Measurements from ENCODE around the gene TMEM204. TPM values are rescaled to one million over a fixed set of nuclear protein-coding genes. Genes with fewer than 3 reads are reported as not detected.

Gene TMEM204
- total and polyA plus RNA-seq, 10 of the 15 experiments (the other 5 are each of a cell fraction or from before 2014, with no cell fraction given), result 0.05 to 0.30 (median 0.18) TPM; not detected in 7

- TF ChIP-seq SUZ12 (IDR thresholded peaks at IDR 0.05; ENCODE audit: unreplicated experiment) (no peak), E2F8 (IDR thresholded peaks at IDR 0.05; ENCODE audit: low read depth, partially characterized antibody) (no peak), POLR2AphosphoS5 (IDR thresholded peaks at IDR 0.05; ENCODE audit: low read length) (no peak), NR2C2 (IDR thresholded peaks at IDR 0.05; ENCODE audit: borderline replicate concordance, control insufficient read depth, insufficient read length, low read depth) (no peak), ATF3 (IDR thresholded peaks at IDR 0.05; ENCODE audit: borderline replicate concordance, extremely low read depth, low read depth, low read length) (no peak), NFYB (IDR thresholded peaks at IDR 0.05; ENCODE audit: insufficient read depth, low read depth, low read length) (no peak), STAT3 (IDR thresholded peaks at IDR 0.05; ENCODE audit: low read depth, low read length) (no peak)
Measured at GRCh38 chr16:1601031-1601430, 67.6 kb downstream of the TMEM204 start (continued).

GRCh38 chr16:1601489-1601888 lies 68.0 kb downstream of the TMEM204 start:
- intact Hi-C loops (cut with micrococcal nuclease; ENCODE audit: unreplicated experiment) (no loop called here), in situ Hi-C loops (cut with MboI) (no loop called here)
- SMC1A ChIA-PET (ENCODE audit: uncharacterized antibody, unreplicated experiment), result interaction anchor here (1.1 kb wide), 1 partner anchor 8 kb away, joined by 3 read pairs; no protein-coding TSS in a partner anchor
- 76% methylated on average over 6 of the region's 6 CpGs for WGBS (ENCODE audit: insufficient coverage, insufficient replicate concordance, low lambda C conversion rate, missing lambda C conversion rate)
- Histone ChIP-seq H3K79me2 (ENCODE audit: control insufficient read depth, insufficient read depth, low read length) (no peaks in the 10 kb centered on the region), H3K9me3 (replicated peaks; ENCODE audit: control insufficient read depth, insufficient read depth, low read length) (no peaks in the 10 kb centered on the region), H3K4me3 (no peak overlapping the region), H3K27me3 (replicated peaks in 1 of 2; ENCODE audit: control insufficient read depth in 2 of 2, insufficient read depth in 2 of 2, low read length in 1 of 2) (no peaks in the 10 kb centered on the region), H3K27ac (ENCODE audit: control insufficient read depth, insufficient read depth) (no peak overlapping the region), H3K4me1 (ENCODE audit: control insufficient read depth, insufficient read depth, low read length) (no peaks in the 10 kb centered on the region), H4K20me1 (ENCODE audit: control insufficient read depth, insufficient read depth) (no peaks in the 10 kb centered on the region), H2AFZ (ENCODE audit: control insufficient read depth, low read depth, low read length) (no peak overlapping the region), H3K36me3 (ENCODE audit: control insufficient read depth in 2 of 2, insufficient read depth in 2 of 2, low read length in 1 of 2) (no peaks in the 10 kb centered on the region; a peak in 2 of 4 replicates), H3K9ac (ENCODE audit: control insufficient read depth, insufficient read depth, low read length) (no peak overlapping the region), H3K4me2 (ENCODE audit: control insufficient read depth, insufficient read depth) (no peak overlapping the region)
- DNase-seq (ENCODE audit: low read depth, low spot score) (no peak), ATAC-seq (no peak), FAIRE-seq (no peak)
- BruUV-seq (replicated peaks), result no TSS peak
- POLR2A ChIA-PET, result no interaction called here
- no peak for TF ChIP-seq JUNB (IDR thresholded peaks at IDR 0.05)
- TF ChIP-seq USF2 (IDR thresholded peaks at IDR 0.05; ENCODE audit: borderline replicate concordance, low read depth, low read length), result no peak
- TF ChIP-seq NR2F1 (conservative IDR thresholded peaks at IDR 0.05), result no peak
- CTCF ChIA-PET, result interaction anchor here (0.6 kb wide), 1 partner anchor 109 kb away, joined by 4 read pairs; no protein-coding TSS in a partner anchor
- RAD21 ChIA-PET (ENCODE audit: unreplicated experiment), result no interaction called here
